GM19372 (cell line): ENCODE results near the gene ADRB2.

Source experiments
- ATAC-seq: cut with Tn5 transposase; IDR thresholded peaks from one replicate; pipeline ENCODE4 v1.9.1; 2021; ENCODE audit warnings: mild to moderate bottlenecking, low read depth, moderate library complexity; ENCODE audit not compliant: unreplicated experiment

The ADRB2 gene

GRCh38 chr5:148804393-148804792 is 22.0 kb upstream of the ADRB2 start:
- no peak for ATAC-seq

DNA sequence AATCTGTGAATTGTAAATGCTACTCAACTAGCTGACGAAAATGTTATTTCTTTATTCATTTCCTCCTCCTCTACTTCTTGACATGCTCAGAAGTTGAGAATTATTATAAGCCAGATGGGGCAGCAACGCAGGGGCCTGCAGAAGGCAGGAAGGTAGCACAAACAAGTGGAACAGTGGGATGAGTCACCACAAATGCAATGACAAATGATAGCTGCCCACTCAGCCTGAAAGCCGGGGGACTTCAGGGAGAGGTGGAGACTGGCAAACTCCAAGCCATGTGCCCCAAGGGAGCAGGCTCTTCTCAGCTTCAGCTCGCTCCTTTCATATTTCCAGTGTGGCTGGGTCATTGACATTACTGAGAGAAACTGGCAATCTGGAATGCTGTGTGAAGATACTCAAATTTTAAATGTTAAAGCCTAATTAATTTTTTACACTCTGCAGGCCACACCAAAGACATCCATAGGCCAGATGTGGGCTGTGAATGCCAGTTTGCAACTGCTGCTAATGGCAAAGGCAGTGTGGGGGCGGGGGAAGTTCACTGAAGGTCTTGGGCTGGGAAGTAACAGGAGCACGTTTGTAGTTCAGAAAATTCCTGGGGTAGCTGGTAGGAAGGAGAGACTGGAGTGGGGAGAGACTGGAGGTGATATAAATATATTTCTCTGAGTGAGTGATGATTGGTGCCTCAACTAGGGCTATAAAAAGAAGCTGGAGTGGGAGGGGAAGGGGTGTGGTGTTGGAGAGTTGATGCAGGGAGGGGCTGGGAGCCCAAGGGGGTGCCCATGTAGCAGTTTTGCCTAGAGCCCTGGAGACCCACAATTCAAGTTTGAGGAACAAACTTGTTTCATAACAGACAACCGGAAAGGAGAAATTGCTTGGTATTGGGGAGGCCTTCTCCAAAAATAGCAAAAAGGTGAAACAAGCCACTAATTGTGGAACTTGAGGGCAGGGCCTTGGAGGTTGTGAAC is 20.8 kb upstream of the ADRB2 start:
- ATAC-seq, result peak; percentile 24

DNA sequence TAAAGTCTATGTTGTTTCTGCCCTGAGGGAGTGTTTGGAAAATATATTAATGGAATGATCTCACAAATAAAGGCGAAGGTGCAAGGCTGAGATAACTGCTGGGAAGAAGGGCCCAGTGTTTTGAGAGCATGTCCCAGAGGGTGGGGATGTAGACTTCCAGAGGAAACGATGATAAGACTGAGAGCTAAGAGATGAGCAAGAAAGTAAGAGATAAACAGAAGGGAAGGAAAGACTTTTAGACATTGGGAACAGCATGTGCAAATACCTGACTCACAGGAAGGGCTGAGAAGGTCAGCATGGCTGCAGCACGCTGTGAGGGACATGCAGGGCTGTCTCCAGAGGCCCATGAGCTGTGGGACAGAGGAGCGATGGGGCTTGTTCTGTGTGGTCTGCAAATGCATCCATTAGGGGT is 19.9 kb upstream of the ADRB2 start:
- ATAC-seq, result no peak

- no peak for ATAC-seq
Measured at GRCh38 chr5:148807851-148808250, 18.6 kb upstream of the ADRB2 start.

GRCh38 chr5:148808864-148809642 is 17.4 kb upstream of the ADRB2 start:
- ATAC-seq, result peak; percentile 63

DNA sequence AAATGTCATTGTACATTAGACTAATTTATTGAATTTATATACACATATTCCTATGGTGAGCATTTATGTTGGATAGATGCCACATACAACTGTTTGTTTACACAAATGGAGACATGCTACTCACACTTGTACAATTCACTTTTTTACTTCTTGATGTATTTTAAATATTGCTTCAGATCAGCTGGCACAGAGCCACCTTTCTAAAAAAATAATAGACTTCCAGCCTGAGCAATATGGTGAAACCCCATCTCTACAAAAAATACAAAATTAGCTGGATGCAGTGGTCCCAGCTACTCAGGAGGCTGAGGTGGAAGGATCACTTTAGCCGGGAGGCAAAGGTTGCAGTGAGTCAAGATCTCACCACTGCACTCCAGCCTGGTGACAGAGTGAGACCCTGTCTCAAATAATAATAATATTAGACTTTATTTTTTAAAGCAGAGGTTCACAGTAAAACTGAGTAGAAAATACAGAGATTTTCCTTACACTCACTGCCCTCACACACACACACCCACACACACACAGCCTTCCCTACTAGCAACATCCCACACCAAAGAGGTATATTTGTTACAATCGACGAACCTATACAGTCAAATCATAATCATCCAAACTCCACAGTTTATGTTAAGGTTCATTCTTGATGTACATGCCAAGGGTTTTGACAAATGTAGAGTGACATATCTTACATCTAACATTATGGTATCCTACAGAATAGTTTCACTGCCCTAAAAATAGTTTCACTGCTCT is 16.5 kb upstream of the ADRB2 start:
- ATAC-seq, result no peak

GRCh38 chr5:148810823-148811222 is 15.6 kb upstream of the ADRB2 start:
- ATAC-seq, result no peak

- ATAC-seq, result no peak
Measured at GRCh38 chr5:148811756-148812155, 14.7 kb upstream of the ADRB2 start.

- ATAC-seq, result no peak
Measured at GRCh38 chr5:148815086-148815485, 11.3 kb upstream of the ADRB2 start.

DNA sequence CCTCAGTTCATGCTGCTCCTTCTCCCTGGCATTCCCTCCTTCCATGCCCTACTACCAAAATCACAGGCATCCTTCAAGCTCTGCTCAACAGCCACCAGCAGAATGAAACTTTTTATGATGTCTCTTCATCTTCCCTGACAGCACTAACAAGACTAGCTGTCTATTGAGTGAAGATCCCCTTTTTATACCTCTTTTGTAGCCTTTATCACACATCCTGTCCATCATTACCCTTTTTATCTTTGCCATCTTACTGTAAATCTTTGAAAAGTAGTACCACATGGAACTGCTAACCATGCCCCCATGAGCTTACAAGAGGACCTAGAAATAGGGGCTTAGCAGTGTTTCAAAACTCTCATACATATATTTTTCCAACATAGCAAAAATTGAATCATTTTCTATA is 10.8 kb upstream of the ADRB2 start:
- ATAC-seq, result no peak

DNA sequence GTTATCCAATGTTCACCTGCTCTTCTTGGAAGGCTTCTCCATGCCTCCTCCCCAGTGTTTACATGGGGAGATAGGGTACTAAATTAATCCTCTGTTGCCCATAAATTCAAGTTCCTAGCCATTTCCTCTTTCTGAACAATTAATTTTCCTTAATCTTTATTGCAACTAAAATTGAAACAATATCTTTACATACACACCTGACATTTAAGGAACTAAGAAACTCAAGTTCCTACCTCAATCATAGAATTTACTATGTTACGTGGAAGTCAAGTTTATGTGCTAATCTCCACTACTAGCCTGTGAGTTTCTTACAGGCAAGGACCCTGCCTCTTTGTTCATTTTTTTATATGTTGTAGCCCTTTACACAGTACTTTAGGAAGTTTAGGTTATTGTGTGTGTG is 10.1 kb upstream of the ADRB2 start:
- ATAC-seq, result no peak

- ATAC-seq, result no peak
Measured at GRCh38 chr5:148816782-148817181, 9.6 kb upstream of the ADRB2 start.

- no peak for ATAC-seq
Measured at GRCh38 chr5:148817606-148818005, 8.8 kb upstream of the ADRB2 start.

GRCh38 chr5:148820461-148821395 is 5.7 kb upstream of the ADRB2 start:
- no peak for ATAC-seq

- no peak for ATAC-seq
Measured at GRCh38 chr5:148823871-148824270, 2.5 kb upstream of the ADRB2 start.

DNA sequence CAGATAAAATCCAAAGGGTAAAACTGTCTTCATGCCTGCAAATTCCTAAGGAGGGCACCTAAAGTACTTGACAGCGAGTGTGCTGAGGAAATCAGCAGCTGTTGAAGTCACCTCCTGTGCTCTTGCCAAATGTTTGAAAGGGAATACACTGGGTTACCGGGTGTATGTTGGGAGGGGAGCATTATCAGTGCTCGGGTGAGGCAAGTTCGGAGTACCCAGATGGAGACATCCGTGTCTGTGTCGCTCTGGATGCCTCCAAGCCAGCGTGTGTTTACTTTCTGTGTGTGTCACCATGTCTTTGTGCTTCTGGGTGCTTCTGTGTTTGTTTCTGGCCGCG is 727 bp upstream of the ADRB2 start:
- no peak for ATAC-seq

DNA sequence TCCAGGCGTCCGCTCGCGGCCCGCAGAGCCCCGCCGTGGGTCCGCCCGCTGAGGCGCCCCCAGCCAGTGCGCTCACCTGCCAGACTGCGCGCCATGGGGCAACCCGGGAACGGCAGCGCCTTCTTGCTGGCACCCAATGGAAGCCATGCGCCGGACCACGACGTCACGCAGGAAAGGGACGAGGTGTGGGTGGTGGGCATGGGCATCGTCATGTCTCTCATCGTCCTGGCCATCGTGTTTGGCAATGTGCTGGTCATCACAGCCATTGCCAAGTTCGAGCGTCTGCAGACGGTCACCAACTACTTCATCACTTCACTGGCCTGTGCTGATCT is 294 bp downstream of the ADRB2 start:
- ATAC-seq, result no peak

DNA sequence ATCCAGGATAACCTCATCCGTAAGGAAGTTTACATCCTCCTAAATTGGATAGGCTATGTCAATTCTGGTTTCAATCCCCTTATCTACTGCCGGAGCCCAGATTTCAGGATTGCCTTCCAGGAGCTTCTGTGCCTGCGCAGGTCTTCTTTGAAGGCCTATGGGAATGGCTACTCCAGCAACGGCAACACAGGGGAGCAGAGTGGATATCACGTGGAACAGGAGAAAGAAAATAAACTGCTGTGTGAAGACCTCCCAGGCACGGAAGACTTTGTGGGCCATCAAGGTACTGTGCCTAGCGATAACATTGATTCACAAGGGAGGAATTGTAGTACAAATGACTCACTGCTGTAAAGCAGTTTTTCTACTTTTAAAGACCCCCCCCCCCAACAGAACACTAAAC is 1.3 kb downstream of the ADRB2 start:
- ATAC-seq, result no peak

DNA sequence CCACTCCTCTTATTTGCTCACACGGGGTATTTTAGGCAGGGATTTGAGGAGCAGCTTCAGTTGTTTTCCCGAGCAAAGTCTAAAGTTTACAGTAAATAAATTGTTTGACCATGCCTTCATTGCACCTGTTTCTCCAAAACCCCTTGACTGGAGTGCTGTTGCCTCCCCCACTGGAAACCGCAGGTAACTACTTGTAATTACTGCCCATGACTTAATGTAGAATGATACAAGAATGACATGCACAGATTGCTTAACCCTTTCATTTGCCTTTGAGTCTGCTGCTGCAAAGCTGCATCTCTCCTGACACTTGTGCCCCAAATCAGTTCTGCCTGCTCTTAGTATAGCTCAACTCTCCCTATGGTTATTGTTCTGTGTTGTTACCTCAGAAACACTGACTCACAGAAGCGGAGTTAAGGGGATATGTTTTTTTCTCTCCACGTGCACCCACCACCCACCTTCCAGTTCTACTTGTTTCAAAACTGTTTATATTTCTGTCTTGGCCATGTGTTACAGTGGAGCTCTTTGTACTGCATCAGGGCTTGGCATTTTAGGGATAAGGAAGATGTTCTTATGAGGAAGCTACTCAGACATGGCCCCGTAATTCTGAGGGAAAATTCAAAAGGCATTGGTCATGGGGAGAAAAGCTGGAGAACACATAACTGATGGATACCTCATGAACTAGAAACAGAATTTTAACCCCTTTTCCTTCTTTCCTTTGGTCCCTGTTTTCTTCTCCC is 2.3 kb downstream of the ADRB2 start:
- ATAC-seq, result no peak

- no peak for ATAC-seq
Measured at GRCh38 chr5:148829248-148829594, 2.8 kb downstream of the ADRB2 start.
